ENCODE data around the gene MGARP. TPM values are rescaled to one million over a fixed set of nuclear protein-coding genes. Genes with fewer than 3 reads are reported as not detected.
A peak's percentile ranks its signal among the peaks of the same experiment; 100 is the strongest.
"Not testable (repeated sequence)": the region's sequence is repeated elsewhere in the genome, so short reads cannot be mapped to it uniquely, and the experiment has no call there.

Gene MGARP
- 0.38 TPM for polyA plus RNA-seq (ENCODE audit: insufficient read length)
- long read RNA-seq, donor 1, result 0 reads
- long read RNA-seq, donor 2, result 0 reads
- long read RNA-seq, donor 3, result 0 reads
- long read RNA-seq, donor 4, result 0 reads
- long read RNA-seq, donor 5, result 0 reads
- long read RNA-seq, donor 6, result 0 reads
- long read RNA-seq, donor 7, result 0 reads
- long read RNA-seq, donor 8, result 0 reads

DNA sequence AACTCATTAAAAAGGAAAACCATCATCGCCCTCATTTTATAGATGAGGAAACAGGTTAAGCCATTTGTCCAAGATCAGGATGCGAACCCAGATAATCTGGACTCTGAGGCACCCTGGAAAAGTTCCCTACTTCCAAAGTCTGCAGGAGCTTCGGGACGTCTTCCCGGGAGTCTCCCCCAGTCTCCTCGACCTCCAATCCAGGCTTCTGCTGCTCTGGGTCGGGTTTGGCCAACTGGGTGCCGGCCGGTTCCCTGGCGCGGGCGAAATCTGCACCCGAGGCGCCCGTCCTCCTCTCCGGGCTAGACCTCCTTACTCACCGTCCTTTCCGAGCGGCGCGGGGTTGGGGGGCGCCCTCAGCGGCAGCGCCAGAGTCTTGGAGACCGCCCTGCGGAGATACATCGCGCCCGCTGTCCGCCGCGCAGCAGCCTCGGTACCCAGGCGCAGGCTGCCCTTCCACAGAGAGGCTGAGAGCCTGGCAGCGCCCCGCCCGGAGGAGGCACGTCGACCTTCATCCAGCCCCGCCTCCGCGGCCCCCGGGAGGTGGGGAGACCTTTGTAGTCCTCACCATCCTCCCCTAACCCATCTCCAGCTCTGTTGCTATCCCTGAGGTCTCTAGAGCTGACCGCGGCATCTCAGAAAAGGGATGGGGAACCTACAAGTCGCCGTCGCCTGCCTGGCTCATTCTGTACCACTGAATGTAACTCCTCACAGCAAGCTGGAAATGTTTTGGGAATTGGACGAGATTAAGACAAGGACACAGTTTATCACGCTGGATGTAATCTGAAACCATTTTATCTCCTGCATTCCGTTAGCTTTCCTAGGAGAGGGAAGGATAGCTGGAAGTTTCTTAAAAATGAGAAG, at the start of gene MGARP:
TSS of gene MGARP (minus strand) at position 466 of the 861 bp plus-strand sequence. CDS start at position 399, 67 bp downstream.
- DNase-seq, result no peak

DNA sequence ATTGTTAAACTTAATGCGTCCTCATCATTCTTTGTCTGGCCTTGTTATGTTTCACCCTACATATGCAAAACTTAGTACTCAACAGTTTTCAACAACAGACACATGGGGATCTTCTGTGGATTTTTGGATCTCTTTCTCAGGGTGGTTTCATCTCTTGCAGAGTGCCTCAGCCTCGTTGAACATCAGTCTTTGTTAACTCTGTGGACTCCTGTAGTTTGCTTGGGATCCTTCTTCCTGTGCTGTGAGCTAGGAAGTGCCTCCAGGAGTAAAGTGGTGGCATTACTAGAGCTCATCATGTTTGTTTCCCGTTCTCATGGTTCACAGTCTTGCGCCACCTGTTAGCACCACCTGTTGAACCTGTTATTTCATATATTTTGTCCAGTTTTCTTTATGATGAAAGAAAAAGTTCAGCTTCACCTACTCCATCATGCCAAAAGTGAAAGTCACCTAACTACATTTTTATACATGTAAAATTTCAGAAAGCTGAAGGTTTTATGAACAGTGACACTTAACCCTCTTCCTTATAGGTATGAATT, 49.7 kb upstream of the MGARP start:
- DNase-seq, result no peak

DNA sequence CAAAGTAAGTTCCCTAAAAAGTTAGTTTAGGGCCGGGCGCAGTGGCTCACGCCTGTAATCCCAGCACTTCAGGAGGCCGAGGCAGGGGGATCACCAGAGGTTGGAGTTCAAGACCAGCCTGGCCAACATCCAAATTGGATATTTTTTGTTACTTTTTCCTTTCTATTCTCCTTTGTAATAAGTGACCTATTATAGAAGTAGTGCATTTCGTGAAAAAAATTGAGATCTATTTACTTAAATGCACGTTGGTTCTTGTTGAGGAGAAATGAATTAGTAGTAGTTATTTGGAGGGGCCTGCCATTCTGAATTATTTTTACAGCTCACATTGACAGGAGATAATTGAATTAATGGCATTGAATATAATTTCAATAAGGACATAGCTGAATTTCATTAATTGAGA, 44.6 kb upstream of the MGARP start:
- no peak for DNase-seq

DNA sequence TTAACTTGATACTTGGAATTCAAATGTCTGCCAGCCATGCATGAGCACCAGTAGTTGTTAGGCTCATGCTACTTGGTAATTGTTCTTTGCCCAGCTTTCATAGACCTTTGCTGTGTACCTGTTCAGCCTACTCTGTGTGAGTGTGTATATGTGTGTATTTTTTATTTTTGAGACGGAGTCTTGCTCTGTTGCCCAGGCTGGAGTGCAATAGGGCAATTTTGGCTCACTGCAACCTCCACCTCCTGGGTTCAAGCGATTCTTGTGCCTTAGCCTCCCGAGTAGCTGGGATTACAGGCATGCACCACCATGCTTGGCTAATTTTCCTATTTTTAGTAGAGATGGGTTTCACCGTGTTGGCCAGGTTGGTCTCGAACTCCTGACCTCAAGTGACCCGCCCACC, 42.5 kb upstream of the MGARP start:
- not testable (repeated sequence) for DNase-seq

DNA sequence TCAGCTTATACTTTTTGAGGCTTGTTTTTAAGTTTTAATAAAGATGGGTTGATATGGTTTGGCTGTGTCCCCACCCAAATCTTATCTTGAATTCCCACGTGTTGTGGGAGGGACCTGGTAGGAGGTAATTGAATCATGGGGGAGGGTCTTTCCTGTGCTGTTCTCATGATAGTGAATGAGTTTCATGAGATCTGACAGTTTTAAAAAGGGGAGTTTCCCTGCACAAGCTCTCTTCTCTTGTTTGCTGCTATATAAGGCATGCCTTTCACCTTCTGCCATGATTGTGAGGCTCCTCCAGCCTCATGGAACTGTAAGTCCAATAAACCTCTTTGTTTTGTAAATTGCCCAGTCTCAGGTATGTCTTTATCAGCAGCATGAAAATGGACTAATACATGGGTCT, 42.0 kb upstream of the MGARP start:
- not testable (repeated sequence) for DNase-seq

DNA sequence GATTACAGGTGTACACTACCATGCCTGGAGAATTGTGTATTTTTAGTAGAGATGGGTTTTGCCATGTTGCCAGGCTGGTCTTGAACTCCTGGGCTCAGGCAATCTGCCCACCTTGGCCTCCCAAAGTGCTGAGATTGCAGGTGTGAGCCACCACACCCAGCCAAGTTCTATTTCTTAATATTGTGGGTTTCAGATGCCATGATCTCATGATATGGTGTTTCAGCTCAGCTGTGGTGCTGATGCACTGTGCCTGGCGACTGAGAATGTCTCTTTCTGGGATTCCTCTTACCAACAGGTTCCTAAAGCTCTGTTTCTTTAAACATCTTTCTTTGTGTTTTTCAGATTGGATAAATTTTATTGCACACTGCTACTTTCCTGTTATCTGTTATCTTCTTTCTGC, 39.5 kb upstream of the MGARP start:
- no peak for DNase-seq

DNA sequence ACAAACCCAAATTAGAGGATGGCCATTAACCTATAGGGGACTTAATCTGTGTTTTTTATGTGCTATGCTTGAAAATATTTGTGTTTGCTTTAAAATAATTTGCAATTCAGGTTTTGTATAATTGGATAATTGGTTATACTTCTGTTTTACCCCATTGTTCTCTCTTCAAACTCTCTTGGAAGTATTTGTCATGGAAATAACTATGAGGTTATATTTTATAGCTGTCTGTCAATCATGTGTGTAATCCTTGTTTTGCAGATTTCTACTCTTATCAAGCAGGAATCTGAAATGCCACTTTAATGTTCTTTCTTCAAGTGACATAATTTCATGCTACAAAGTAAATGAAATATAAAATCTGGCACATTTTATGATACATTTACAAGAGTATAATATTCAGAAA, 37.6 kb upstream of the MGARP start:
- no peak for DNase-seq

DNA sequence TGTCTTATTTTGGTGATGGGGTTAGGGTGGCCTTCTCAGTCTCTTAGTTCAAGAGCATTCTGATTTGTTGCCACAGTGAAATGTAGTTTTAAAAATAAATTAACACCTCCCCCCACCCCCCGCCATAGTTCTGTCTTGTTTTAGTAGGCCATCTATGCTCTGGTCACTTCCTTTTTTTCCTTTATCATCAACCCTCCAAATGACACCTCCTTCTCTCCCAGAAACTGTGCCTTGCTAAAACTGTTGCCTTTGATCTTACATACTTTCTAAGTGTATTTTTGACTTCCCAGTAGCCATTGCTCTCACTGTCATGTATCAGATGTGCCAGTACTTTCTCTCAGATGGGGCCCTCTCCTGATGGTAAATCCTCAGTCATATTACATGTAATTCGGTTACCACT, 36.7 kb upstream of the MGARP start:
- DNase-seq, result no peak

DNA sequence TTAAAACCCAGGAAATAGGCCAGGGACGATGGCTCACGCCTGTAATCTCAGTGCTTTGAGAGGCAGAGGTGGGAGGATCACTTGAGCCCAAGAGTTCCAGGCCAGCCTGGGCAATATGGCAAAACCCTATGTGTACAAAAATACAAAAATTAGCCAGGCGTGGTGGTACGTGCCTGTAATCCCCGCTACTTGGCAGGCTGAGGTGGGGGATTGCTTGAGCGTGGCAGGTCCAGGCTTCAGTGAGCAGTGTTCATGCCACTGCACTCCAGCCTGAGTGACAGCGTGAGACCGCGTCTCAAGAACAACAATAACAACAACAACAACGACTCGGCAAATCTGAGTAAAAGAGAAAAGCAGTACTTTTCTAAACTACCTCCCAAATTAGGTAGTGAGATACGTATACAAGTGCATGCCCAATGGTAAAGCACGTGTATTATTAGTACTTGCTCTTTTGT, 35.2 kb upstream of the MGARP start:
- DNase-seq, result no peak

DNA sequence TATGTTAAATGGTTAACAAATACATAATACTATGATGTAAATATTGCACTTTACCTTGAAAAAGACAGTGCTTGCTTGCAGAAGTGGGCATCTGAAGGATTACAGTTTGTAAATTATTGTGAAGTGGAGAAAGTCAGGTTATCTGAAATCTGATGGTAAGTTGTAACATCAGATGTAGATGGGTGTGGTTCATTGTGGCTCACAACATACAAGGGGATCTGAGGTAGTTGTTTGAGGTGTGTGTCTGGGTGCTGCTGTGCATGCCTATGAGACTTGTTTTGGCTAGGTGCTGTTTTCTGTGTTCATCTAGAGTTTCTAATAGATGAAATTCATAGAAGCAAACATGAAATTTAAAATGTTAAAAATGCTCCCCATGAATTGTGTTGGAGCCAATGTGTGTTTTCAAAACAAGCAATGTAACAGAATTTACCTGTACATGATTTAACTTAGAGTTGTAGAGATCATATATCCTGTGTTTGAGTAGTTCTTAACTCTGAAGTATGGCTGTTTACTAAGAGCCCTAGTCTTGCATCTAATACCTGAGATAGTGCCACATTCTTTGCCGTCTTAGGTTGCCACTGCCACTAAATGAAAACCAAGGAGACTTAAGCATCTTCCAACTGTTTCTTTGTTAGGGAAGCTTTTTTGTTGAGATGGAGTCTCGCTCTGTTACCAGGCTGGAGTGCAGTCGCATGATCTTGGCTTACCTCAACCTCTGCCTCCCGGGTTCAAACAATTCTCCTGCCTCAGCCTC, 34.2 kb upstream of the MGARP start:
- no peak for DNase-seq

DNA sequence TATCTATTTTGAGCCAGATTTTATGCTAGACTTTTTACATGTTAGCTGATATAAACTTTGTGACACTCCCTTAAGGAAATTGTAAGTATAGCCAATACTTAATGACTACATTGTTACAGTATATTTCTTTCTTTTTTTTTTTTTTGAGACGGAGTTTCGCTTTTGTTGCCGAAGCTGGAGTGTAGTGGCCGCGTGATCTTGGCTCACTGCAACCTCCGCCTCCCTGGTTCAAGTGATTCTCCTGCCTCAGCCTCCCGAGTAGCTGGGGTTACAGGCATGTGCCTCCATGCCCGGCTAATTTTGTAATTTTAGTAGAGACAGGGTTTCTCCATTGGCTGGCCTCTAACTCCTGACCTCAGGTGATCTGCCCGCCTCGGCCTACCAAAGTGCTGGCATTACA, 33.4 kb upstream of the MGARP start:
- DNase-seq, result not testable (repeated sequence)

DNA sequence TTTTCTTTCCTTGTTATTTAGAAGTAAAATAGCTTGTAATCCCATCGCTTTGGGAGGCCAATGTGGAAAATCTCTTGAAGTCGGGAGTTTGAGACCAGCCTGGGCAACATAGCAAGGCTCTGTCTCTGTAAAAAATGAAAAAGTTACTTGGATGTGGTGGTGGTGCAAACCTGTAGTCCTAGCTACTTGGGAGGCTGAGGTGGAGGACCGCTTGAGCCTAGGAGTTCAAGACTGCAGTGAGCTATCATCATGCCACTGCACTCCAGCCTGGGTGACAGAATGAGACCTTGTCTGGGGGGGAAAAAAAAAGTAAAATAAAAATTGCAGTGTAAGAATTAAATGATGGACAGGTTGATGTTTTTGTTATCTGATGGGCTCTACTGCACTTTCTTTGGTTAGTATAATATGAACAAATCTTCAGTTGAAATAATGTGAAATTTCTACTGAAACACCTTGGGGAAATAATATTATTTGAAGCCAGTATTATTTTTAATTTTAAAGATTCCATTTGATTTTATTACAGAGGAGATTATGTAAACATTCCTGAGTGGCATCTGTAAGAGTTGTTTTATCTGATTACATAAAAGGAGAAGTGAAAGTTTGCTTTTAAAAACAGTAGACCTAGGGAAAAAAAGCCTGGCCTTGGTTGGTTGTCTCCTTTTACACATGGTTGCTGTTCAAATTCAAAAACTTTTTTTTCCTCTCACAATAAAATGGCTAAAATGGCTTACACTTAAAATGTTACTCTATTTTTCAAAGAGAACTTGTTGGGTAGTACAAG, 32.7 kb upstream of the MGARP start:
- DNase-seq, result no peak

DNA sequence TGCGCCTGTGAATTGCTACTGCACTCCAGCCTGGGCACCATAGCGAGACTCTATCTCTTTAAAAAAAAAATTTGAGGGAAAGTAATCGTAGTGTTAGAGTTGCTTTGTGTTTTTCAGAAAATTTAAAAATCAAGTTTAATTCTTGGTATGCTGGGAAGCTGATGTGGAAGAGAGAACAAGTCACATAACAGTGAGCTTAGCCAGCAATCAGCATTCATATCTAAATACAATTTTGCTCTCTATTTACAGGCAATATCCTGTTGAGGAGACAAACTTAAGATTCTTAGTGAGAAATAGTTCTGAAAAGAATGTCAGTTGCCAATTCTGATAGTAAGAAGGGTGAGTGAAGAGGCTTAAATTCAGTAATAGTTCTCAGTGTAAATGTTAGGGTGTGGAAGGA, 31.9 kb upstream of the MGARP start:
- no peak for DNase-seq

DNA sequence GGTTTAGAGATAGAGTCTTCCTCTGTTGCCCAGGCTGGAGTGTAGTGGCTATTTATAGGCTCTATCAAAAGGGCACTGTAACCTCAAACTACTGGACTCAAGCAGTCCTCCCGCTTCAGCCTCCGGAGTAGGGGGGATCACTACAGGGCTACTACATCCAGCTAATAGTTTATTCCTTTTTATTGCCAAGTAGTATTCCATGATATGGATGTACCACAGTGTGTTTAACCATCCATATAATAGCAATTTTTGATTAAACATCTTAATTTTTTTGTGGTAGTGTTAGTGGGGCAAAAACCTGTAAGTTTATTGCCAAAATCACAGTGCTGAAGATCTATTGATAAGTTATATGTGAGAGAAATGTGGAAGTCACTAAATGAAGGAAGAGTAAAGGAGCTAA, 24.9 kb upstream of the MGARP start:
- DNase-seq, result no peak

DNA sequence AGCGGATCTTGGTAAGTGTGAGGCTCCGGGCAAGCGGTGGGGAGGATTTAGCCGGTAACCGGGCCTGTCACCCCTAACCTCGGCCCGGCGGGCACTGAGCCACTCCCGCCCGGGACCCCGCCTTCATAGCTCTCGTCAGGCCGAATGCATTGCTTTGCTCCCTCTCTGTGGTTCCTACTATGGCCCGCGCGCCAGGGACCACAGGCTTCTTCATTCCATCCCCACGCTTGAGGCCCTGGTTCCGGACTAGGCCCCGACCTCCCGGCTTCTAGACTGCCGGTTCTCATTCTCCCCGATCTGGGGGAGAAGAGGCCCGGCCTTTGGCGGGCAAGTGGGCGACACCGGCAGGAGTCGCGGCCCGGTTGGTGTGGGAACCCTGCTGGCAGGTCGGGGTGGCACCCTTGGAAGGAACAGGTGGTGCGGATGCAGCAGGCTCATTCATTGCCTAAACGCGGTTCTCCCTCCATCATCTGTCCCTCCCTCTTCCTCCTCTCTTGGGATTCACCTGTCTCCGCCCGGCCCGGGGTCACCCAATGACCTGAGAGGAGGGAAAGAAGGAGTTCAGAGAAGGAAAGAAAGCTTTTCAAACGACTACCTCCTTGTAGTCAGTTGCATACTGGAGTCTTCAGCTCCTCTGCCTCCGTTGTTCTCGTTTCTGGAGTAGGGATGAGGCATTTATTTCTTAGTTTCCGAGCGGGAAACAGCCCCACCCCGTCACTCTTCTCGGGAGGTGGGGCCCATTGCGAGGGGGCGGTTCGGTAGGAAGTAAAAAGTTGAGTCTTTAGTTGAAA, 22.0 kb upstream of the MGARP start, which contains the start of gene NDUFC1:
TSS of gene NDUFC1 (minus strand) at position 657 of the 791 bp plus-strand sequence. CDS start 6,679 bp downstream, outside the sequence.
- peak; percentile 53 for DNase-seq

DNA sequence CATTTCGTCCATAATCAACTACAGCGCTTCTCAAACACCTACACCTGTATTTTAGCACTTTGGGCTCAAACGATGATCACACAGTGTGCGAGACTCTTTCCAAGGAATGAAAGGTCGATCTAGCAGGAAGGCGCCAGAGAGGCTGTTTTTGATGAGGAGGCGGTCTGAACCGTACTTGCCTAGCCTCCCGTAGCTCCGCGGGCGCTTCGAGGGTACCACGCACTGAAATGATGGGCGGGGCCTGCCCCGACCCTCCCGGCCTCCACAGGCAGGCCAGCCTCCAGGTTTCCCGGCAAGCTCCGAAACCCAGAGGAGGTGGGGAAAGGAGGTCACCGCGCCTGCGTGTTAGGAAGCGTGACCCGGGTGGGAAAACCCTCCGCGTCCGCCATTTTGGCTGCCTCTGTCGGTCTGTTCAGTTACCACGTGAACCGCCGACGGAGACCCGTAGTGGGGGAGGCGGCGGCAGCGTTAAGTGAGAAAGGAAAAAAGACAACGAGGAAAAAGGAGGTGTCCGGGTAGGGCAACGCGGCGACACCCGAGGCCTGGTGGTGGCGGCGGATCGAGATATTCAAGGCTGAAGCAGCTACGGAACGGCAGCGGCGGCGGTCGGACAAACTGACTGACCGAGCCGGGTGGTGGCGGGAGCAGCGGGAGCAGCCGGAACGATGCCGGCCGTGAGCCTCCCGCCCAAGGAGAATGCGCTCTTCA, 21.2 kb upstream of the MGARP start, which contains the start of gene NAA15:
TSS of gene NAA15 (plus strand) at position 393 of the 708 bp plus-strand sequence. CDS start at position 666, 273 bp downstream.
- peak; percentile 97 for DNase-seq

DNA sequence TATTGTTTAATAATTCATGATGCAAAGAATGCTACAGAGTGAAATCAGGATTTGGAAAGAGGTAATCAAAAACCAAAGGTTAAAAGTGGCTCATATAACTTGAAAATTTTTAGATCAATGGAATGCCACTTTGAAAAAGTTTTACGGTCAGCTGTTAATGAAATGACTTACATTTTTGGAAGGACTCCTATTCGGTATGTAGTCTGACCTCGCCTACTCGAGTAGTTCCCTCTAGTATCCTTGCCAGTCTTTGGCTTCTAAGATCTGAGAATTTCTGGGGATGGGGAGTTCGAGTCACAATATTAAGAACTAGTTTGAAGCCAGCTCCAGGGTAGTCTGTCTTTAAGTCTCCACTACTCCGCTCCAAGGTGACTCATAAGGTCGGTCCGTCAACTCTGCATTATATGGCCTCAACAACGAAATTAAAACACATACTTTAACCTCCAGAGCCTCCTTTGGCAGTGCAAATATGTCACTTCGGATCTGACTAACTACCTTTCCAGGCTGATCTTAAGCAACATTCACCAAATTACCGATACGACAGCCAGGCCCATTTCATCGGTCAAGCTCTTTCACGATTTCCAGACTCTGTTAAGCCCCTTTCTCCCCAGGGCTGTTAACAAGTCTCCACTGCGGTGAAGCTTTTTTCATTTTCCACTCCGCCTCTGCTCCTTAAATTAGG, 20.5 kb upstream of the MGARP start:
- DNase-seq, result peak; percentile 37

DNA sequence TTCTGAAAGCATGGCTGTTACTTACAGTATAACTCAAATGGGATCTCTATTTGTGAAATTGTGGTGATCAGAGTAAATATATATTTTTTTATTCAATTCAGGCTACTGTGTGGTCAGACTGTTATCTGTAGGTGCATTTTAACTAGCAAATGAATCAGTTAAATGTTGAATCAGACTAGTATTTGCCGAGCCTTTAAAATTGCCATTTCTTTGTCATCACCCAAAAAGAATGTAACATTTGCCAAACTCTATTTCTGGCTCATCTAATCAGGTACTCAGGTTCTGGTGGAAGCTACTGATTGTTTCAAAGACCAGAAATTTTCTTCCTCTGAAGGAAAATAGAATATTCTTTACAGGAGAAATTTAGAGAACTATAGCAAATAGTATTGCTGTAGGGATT, 19.5 kb upstream of the MGARP start:
- no peak for DNase-seq

DNA sequence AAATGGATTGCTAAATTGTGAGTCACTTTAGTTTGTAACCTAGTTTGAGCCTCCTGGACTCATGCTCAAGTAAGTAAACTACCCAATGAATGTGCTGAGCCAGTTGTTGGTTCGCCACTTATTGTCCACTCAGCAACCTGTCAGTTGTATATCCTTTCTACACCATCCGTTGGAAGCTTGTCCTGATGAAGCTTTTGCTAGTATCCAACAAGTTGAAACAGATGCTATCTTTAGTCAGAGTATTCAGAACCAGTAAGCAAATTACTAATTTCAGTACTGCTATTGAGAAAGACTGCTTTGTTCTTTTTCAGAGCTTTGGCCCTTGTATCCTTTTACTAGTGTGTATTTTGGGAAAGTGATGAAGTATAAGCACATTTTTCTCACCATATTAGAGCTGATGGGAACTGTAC, 17.0 kb upstream of the MGARP start:
- no peak for DNase-seq
